ENCODE results near the gene ANKRD23. TPM values are rescaled to one million over a fixed set of nuclear protein-coding genes. Genes with fewer than 3 reads are reported as not detected.
A peak's percentile ranks its signal among the peaks of the same experiment; 100 is the strongest.

The ANKRD23 gene
- total and polyA plus RNA-seq, 11 donors, result 0.96 to 26.7 (median 7.9) TPM

DNA sequence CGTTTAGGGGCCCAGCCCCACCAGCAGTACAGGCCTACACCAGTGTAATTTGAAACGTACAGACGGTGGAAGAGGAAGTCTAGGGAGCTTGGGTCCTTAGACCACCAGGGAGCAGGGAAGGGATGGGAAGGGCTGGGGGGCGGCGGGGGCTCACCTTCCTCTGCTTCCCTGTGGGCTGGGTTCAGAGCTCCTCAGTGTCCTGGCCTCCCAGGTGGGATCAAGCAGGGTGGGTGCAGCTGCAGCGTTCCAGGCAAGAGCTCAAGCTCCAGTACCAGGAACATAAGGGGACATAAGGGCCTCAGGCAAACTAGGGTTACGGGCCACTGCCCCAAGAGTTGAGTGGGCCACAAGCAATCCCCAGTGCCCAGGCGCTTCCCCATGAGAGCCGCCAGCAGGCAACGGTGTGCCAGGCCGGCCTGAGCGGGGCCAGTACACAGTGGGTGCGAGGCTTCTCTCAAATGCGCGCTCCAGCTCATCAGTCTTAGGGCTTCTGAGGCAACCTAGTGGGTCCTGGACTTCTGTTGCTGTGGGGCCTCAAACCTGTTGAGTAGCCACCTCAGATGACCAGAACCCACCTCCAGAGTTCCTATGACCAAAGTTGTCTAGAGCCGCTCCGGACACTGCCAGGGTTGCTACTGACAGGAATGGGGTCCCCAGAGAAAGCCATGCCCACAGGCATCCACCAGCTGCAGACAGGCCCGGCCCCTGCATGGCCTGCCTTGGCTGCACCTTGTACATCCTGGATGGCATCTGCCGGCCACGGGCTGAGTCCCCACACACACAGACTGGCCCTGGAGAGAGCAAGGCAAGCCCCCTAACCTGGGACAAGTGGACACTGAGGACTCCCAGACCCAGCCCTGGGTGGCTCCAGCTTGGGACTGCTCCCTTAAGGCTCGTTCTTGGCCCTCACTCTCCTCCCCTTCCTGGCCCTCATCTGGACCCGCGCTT is 5.2 kb downstream of the ANKRD23 start:
- intact Hi-C loops (cut with DNase I), result no loop called here
- Histone ChIP-seq H3K27me3 (no peaks in the 10 kb centered on the region), H3K4me3 (peak overlapping the region in 1 of 12 donors; percentile 34), H3K36me3 (peaks cover 0 to 48% (median 24%) of the 10 kb centered on the region in 9 donors), H3K4me1 (peaks cover 0 to 32% (median 8%) of the 10 kb centered on the region in 12 donors), H3K9me3 (no peaks in the 10 kb centered on the region), H3K27ac (no peak overlapping the region)
- no peak for ATAC-seq
- 78 to 88% (median 87%) methylated on average over 9 to 23 of the region's 23 CpGs for WGBS, 4 donors
- DNase-seq, result no peak
- TF ChIP-seq, protein P1, sequence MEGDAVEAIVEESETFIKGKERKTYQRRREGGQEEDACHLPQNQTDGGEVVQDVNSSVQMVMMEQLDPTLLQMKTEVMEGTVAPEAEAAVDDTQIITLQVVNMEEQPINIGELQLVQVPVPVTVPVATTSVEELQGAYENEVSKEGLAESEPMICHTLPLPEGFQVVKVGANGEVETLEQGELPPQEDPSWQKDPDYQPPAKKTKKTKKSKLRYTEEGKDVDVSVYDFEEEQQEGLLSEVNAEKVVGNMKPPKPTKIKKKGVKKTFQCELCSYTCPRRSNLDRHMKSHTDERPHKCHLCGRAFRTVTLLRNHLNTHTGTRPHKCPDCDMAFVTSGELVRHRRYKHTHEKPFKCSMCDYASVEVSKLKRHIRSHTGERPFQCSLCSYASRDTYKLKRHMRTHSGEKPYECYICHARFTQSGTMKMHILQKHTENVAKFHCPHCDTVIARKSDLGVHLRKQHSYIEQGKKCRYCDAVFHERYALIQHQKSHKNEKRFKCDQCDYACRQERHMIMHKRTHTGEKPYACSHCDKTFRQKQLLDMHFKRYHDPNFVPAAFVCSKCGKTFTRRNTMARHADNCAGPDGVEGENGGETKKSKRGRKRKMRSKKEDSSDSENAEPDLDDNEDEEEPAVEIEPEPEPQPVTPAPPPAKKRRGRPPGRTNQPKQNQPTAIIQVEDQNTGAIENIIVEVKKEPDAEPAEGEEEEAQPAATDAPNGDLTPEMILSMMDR (IDR thresholded peaks at IDR 0.05), result no peak
- no peak for TF ChIP-seq POLR2A (IDR thresholded peaks at IDR 0.05)

DNA sequence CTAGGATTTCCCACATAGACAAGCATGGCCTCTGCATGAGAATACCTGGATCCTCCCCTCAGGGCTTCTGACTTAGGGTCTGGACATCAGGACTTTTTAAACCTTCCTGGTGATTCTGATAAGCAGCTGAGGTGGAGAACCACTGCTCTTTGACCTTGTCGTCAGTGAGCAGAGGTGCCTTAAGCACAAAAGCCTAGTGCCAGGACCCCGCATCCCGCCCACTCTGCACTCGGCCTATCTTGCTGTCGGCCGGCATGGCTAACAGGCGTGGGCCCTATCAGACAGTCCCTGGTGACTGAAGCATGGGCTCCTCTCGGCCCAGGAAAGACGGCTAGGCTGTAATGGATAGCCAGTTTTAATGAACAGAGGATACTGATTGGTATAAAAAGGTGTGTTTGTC is 6.2 kb downstream of the ANKRD23 start:
- WGBS, 4 donors, result 62 to 88% (median 85%) methylated on average over 7 to 9 of the region's 9 CpGs
- H3K36me3 ChIP-seq, result peaks cover 0 to 54% (median 33%) of the 10 kb centered on the region in 9 donors

DNA sequence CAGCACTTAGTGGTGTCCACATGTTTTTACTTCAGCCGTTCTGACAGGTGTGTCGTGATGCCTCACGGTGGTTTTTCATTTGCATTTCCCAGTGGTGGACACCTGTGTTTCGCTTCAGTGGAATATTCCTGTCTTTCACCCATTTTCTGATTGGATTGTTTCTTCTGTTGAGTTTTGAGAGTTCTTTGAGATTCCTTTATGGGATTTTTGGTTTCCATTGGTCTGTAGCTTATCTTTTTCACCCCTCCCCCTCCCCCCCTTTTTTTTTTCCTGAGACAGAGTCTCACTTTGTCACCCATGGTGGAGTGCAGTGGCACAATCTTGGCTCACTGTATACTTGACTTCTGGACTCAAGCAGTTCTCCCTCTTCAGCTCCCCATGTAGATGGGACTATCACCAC is 8.0 kb downstream of the ANKRD23 start:
- no peak overlapping the region for H3K4me3 ChIP-seq
- peaks cover 0 to 35% (median 12%) of the 10 kb centered on the region in 12 donors for H3K4me1 ChIP-seq
- H3K27me3 ChIP-seq, result no peaks in the 10 kb centered on the region
- no peaks in the 10 kb centered on the region for H3K9me3 ChIP-seq
- intact Hi-C loops (cut with DNase I), result no loop called here
- 82 to 96% (median 94%) methylated on average over 4 of the region's 4 CpGs for WGBS, 4 donors
- H3K27ac ChIP-seq, result no peak overlapping the region
- peaks cover 0 to 71% (median 50%) of the 10 kb centered on the region in 9 donors for H3K36me3 ChIP-seq
- no peak for DNase-seq
- no peak for ATAC-seq
- no peak for TF ChIP-seq POLR2A (IDR thresholded peaks at IDR 0.05)
- TF ChIP-seq, protein P1 (IDR thresholded peaks at IDR 0.05), result no peak

More for the DNA sequence above, 6.2 kb downstream of the ANKRD23 start:
- no peak overlapping the region for H3K27ac ChIP-seq
- TF ChIP-seq, protein P1 (IDR thresholded peaks at IDR 0.05), result no peak
- DNase-seq, result no peak
- no peaks in the 10 kb centered on the region for H3K9me3 ChIP-seq
- intact Hi-C loops (cut with DNase I), result no loop called here
- H3K4me3 ChIP-seq, result no peak overlapping the region
- no peaks in the 10 kb centered on the region for H3K27me3 ChIP-seq
- no peak for ATAC-seq
- H3K4me1 ChIP-seq, result peaks cover 0 to 33% (median 13%) of the 10 kb centered on the region in 12 donors

DNA sequence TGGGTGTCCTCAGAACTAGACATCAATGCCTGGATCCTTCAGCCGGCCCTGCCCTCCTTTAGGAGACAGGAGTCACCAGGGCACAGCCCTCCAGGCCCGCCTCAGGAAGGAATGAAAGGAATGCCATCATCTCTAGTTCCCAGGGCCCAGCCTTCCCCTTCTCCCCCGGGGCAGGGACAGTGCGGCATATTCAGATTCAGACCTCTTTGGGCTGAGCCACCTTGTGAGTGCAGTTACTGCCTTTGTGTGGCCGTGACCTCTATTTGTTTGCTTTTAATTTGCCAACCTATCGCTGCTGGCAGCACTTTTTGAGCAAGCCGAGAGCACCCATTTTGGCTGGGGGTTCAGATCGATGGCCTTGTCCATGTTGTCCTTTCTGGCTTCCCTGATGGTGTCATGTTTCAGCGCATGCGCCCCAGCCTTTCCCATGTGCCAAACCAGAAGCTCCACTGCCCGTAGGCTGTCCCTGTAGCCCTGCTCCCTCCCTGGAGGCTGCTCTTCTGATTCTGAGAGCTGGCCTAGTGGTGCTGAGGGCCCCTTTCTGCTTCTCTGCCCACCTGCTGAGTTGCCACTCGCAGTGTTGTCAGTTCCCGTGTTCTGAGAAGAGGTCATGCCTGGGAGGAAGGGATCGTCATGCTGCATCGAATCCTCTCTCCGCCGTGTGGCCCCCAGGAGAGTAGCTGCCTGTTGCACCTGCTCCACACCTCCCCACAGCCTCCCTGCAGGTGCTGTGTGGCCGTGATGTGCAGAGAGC is 10.9 kb downstream of the ANKRD23 start:
- intact Hi-C loops (cut with DNase I), result no loop called here
- H3K9me3 ChIP-seq, result no peaks in the 10 kb centered on the region
- TF ChIP-seq, protein P1 (IDR thresholded peaks at IDR 0.05), result no peak
- no peak for TF ChIP-seq POLR2A (IDR thresholded peaks at IDR 0.05)
- peak overlapping the region in 8 of 12 donors; percentile 8 to 62 (median 43) for H3K27ac ChIP-seq
- WGBS, 4 donors, result 40 to 56% (median 47%) methylated on average over 17 to 18 of the region's 18 CpGs
- ATAC-seq (peak; percentile 63 to 88 (median 86)), DNase-seq (peak; percentile 64 to 82 (median 76))
- H3K4me1 ChIP-seq, result peaks cover 0 to 24% (median 11%) of the 10 kb centered on the region in 12 donors
- H3K4me3 ChIP-seq, result no peak overlapping the region
- H3K27me3 ChIP-seq, result no peaks in the 10 kb centered on the region
- peaks cover 0 to 85% (median 73%) of the 10 kb centered on the region in 9 donors for H3K36me3 ChIP-seq

Measured in heart left ventricle (tissue), 16 donors.